Stomach (tissue), 9 donors: ENCODE measurements around the gene ACD. TPM values are rescaled to one million over a fixed set of nuclear protein-coding genes. Genes with fewer than 3 reads are reported as not detected.

Experiments used
- DNase-seq, 2 donors: peaks; one replicate each; pipeline versions ENCODE4 v3.0.0 to v3.0.0-alpha.2; 2013 to 2019
- H3K27ac ChIP-seq, 5 donors: fragments of 200-600 bp in 4 of 5; sonication (generic) in 4 of 5; one replicate each; pipeline ENCODE4 v1.5.1; 2013 to 2019; ENCODE audit warnings: mild to moderate bottlenecking in 1 of 5, moderate library complexity in 1 of 5
- H3K27me3 ChIP-seq, 3 donors: fragments of 200-600 bp; sonication (generic); one replicate each; pipeline ENCODE4 v1.5.1; 2017 to 2019; ENCODE audit warnings: mixed run types in 1 of 3
- H3K36me3 ChIP-seq, 4 donors: fragments of 200-600 bp; sonication (generic); 1 replicate in 3 of 4; 2 replicates in 1 of 4; pipeline ENCODE4 v1.5.1; 2016 to 2019
- H3K4me1 ChIP-seq, 4 donors: fragments of 200-600 bp; sonication (generic); one replicate each; pipeline ENCODE4 v1.5.1; 2016 to 2019
- H3K4me3 ChIP-seq, 4 donors: fragments of 200-600 bp; sonication (generic) in 3 of 4; one replicate each; pipeline ENCODE4 v1.5.1; 2016 to 2019; ENCODE audit warnings: mild to moderate bottlenecking in 1 of 4
- H3K9me3 ChIP-seq, 4 donors: fragments of 200-600 bp; sonication (generic); one replicate each; pipeline ENCODE4 v1.5.1; 2016 to 2019
- EP300 ChIP-seq: sonication (generic); formaldehyde crosslinking; IDR thresholded peaks from one replicate; pipeline ENCODE4 v1.6.1; 2017; ENCODE audit warnings: antibody characterized with exemption
- POLR2A ChIP-seq, 4 donors: fragments of 450-650 bp; IDR thresholded peaks; one replicate each; pipeline ENCODE4 v1.6.1; 2016; ENCODE audit warnings: antibody characterized with exemption in 4 of 4, control low read depth in 2 of 4, mild to moderate bottlenecking in 1 of 4, moderate library complexity in 1 of 4
- POLR2AphosphoS5 ChIP-seq, 3 donors: sonication (generic); formaldehyde crosslinking; IDR thresholded peaks; one replicate each; pipeline ENCODE4 v1.6.1; 2016; ENCODE audit warnings: antibody characterized with exemption in 3 of 3
- WGBS, 5 donors: extraction: QIAGEN DNeasy Blood & Tissue Kit in 3 of 5; methylation state at CpG; one replicate each; pipeline versions ENCODE4 v1.1.5 to v1.1.7; 2013 to 2018; 5-methylcytosine and 5-hydroxymethylcytosine counted together
- intact Hi-C: fragments of 100-400 bp; cut with DNase I; formaldehyde crosslinking; loops from one replicate; pipeline ENCODE4 v1.15.1; 2023; ENCODE audit warnings: low total_unique reads
- polyA plus RNA-seq, 3 donors: library from polyadenylated mRNA; stranded (reverse); fragments of 200-250 nt; gene quantifications; one replicate each; pipeline ENCODE4 v1.2.3, GENCODE V29; 2013
- total RNA-seq, 5 donors: library from RNA; depleted of rRNA; stranded (reverse); fragments of >200 nt; gene quantifications; one replicate each; pipeline versions ENCODE4 v1.1.0 to v1.2.3, GENCODE V29; 2014 to 2016
- TF ChIP-seq, protein P1 (sequence below), 7 experiments: fragments of 450-650 bp in 4 of 7; fragments of 200-600 bp in 3 of 7; sonication (generic) in 3 of 7; IDR thresholded peaks; one replicate each; pipeline ENCODE4 v1.5.1; 2016 to 2019; ENCODE audit warnings: antibody characterized with exemption in 7 of 7, control low read depth in 2 of 7, mild to moderate bottlenecking in 1 of 7
- donor health status: healthy with polysubstance abuse.
- donor health status: Bipolar disorder and iron deficiency.
- donor health status: healthy.

The ACD gene
- total and polyA plus RNA-seq, 8 donors: 0.87 to 30.3 (median 11.4) TPM

- no peaks in the 10 kb centered on the region for H3K9me3 ChIP-seq
- peak overlapping the region in 4 of 5 donors; percentile 82 to 93 (median 88) for H3K27ac ChIP-seq
- no peaks in the 10 kb centered on the region for H3K27me3 ChIP-seq
- peak overlapping the region; percentile 84 to 96 (median 90) for H3K4me3 ChIP-seq
- peak in 1 of 2 donors; percentile 71 for DNase-seq
- TF ChIP-seq EP300 (no peak), POLR2A (IDR thresholded peaks at IDR 0.05) (no peak), POLR2AphosphoS5 (IDR thresholded peaks at IDR 0.05) (no peak)
- TF ChIP-seq, protein P1, sequence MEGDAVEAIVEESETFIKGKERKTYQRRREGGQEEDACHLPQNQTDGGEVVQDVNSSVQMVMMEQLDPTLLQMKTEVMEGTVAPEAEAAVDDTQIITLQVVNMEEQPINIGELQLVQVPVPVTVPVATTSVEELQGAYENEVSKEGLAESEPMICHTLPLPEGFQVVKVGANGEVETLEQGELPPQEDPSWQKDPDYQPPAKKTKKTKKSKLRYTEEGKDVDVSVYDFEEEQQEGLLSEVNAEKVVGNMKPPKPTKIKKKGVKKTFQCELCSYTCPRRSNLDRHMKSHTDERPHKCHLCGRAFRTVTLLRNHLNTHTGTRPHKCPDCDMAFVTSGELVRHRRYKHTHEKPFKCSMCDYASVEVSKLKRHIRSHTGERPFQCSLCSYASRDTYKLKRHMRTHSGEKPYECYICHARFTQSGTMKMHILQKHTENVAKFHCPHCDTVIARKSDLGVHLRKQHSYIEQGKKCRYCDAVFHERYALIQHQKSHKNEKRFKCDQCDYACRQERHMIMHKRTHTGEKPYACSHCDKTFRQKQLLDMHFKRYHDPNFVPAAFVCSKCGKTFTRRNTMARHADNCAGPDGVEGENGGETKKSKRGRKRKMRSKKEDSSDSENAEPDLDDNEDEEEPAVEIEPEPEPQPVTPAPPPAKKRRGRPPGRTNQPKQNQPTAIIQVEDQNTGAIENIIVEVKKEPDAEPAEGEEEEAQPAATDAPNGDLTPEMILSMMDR (IDR thresholded peaks at IDR 0.05): no peak
- intact Hi-C loops: no loop called here
- peaks cover 32 to 49% (median 43%) of the 10 kb centered on the region in 4 donors for H3K4me1 ChIP-seq
- 0 to 3% (median 1%) methylated on average over 7 to 46 of the region's 46 CpGs for WGBS, 5 donors
- peaks cover 9 to 23% (median 15%) of the 10 kb centered on the region in 4 donors for H3K36me3 ChIP-seq
Measured at GRCh38 chr16:67666032-67666551, 6.0 kb upstream of the ACD start.

- peak overlapping the region; percentile 84 to 96 (median 90) for H3K4me3 ChIP-seq
- intact Hi-C loops: no loop called here
- WGBS, 5 donors: 66 to 76% (median 72%) methylated on average over 5 of the region's 5 CpGs
- peak overlapping the region in 3 of 5 donors; percentile 87 to 93 (median 88) for H3K27ac ChIP-seq
- H3K9me3 ChIP-seq: no peaks in the 10 kb centered on the region
- H3K4me1 ChIP-seq: peaks cover 34 to 51% (median 45%) of the 10 kb centered on the region in 4 donors
- peak in 1 of 2 donors; percentile 4 for DNase-seq
- no peaks in the 10 kb centered on the region for H3K27me3 ChIP-seq
- H3K36me3 ChIP-seq: peaks cover 9 to 23% (median 15%) of the 10 kb centered on the region in 4 donors
- TF ChIP-seq POLR2A (IDR thresholded peaks at IDR 0.05): no peak
- no peak for TF ChIP-seq EP300
- TF ChIP-seq, protein P1 (IDR thresholded peaks at IDR 0.05): no peak
- TF ChIP-seq POLR2AphosphoS5 (IDR thresholded peaks at IDR 0.05): no peak
Measured at GRCh38 chr16:67665598-67665997, 5.5 kb upstream of the ACD start.

GRCh38 chr16:67664871-67665270 is 4.8 kb upstream of the ACD start:
- 82 to 94% (median 90%) methylated on average over 7 of the region's 7 CpGs for WGBS, 5 donors
- H3K4me1 ChIP-seq: peaks cover 34 to 51% (median 48%) of the 10 kb centered on the region in 4 donors

GRCh38 chr16:67664258-67664657 is 4.2 kb upstream of the ACD start:
- intact Hi-C loops: no loop called here
- Histone ChIP-seq H3K4me1 (peaks cover 38 to 57% (median 54%) of the 10 kb centered on the region in 4 donors), H3K4me3 (no peak overlapping the region), H3K27me3 (no peaks in the 10 kb centered on the region), H3K9me3 (no peaks in the 10 kb centered on the region), H3K27ac (no peak overlapping the region), H3K36me3 (peaks cover 9 to 23% (median 15%) of the 10 kb centered on the region in 4 donors)
- peak in 1 of 2 donors; percentile 50 for DNase-seq
- WGBS, 5 donors: 79 to 92% (median 86%) methylated on average over 4 of the region's 4 CpGs
- TF ChIP-seq POLR2AphosphoS5 (IDR thresholded peaks at IDR 0.05) (no peak), POLR2A (IDR thresholded peaks at IDR 0.05) (no peak), EP300 (no peak)
- TF ChIP-seq, protein P1 (IDR thresholded peaks at IDR 0.05): no peak

More at GRCh38 chr16:67664871-67665270, 4.8 kb upstream of the ACD start:
- Histone ChIP-seq H3K27me3 (no peaks in the 10 kb centered on the region), H3K9me3 (no peaks in the 10 kb centered on the region), H3K27ac (no peak overlapping the region), H3K4me3 (no peak overlapping the region), H3K36me3 (peaks cover 9 to 23% (median 15%) of the 10 kb centered on the region in 4 donors)
- intact Hi-C loops: no loop called here
- DNase-seq: no peak
- no peak for TF ChIP-seq POLR2A (IDR thresholded peaks at IDR 0.05)
- TF ChIP-seq POLR2AphosphoS5 (IDR thresholded peaks at IDR 0.05): no peak
- TF ChIP-seq EP300: no peak
- TF ChIP-seq, protein P1 (IDR thresholded peaks at IDR 0.05): no peak
